K562 (cell line): ENCODE data around the gene ST3GAL5. TPM values are rescaled to one million over a fixed set of nuclear protein-coding genes. Genes with fewer than 3 reads are reported as not detected.

ENCODE experiments used
- ADNP ChIP-seq: fragments of 200-800 bp; sonication (Bioruptor generic); IDR thresholded peaks from 2 replicates; pipeline ENCODE4 v1.6.1; 2016; ENCODE audit warnings: missing genetic modification characterization, missing compliant biosample characterization
- ETV1 ChIP-seq: fragments of 450-650 bp; conservative IDR thresholded peaks from 2 replicates; pipeline ENCODE4 v1.6.1; 2016; ENCODE audit warnings: missing genetic modification characterization, control low read depth, low read depth, missing compliant biosample characterization
- GABPA ChIP-seq: fragments of 200-800 bp; sonication (Bioruptor generic); conservative IDR thresholded peaks from 2 replicates; pipeline ENCODE4 v1.6.1; 2016; ENCODE audit warnings: low read depth, missing genetic modification characterization, missing compliant biosample characterization
- SNRNP70 ChIP-seq: fragments of 200-400 bp; formaldehyde crosslinking; optimal IDR thresholded peaks from 2 replicates; pipeline ENCODE3; 2017; ENCODE audit warnings: low read depth, low read length
- ZBTB40 ChIP-seq, 2 experiments: fragments of 450-650 bp in 1 of 2; sonication (generic) in 1 of 2; formaldehyde crosslinking in 1 of 2; IDR thresholded peaks; 2 replicates each; pipeline versions ENCODE4 v1.7.1 to v1.9.0; 2016 to 2022; ENCODE audit warnings: inconsistent platforms in 1 of 2, mild to moderate bottlenecking in 1 of 2, missing genetic modification reagents in 1 of 2
- ZNF740 ChIP-seq, 3 experiments: fragments of 200-800 bp in 1 of 3; sonication (Bioruptor generic) in 1 of 3; sonication (generic) in 1 of 3; formaldehyde crosslinking in 1 of 3; IDR thresholded peaks; 2 replicates each; pipeline versions ENCODE4 v1.6.1 to v1.8.0; 2016 to 2022; ENCODE audit warnings: mild to moderate bottlenecking in 2 of 3, missing compliant biosample characterization in 2 of 3, missing genetic modification characterization in 2 of 3, missing genetic modification reagents in 1 of 3
- ZNF778 ChIP-seq: fragments of 450-650 bp; formaldehyde crosslinking; IDR thresholded peaks from 2 replicates; pipeline ENCODE4 v1.4.0; 2020; ENCODE audit warnings: mild to moderate bottlenecking, moderate library complexity
- polyA plus RNA-seq, 8 experiments: library from polyadenylated mRNA; depleted of rRNA in 4 of 8; stranded (reverse) in 5 of 8; unstranded in 3 of 8; fragments of >200 nt; fragmentation: Nextera tagmentation in 2 of 8; fragmentation: Illumina TruSeq in 1 of 8; extraction: Ambion mirVana in 2 of 8; extraction: Trizol in 1 of 8; gene quantifications; 2 replicates each; pipeline versions ENCODE4 v1.2.1 to v1.2.3, GENCODE V29; 2011 to 2014; ENCODE audit warnings: inconsistent platforms in 1 of 8, missing spikeins in 1 of 8
- total RNA-seq, 7 experiments: library from RNA; depleted of rRNA in 6 of 7; stranded (reverse); fragments of >200 nt in 6 of 7; fragmentation: Illumina TruSeq in 2 of 7; extraction: Trizol in 2 of 7; gene quantifications; 2 replicates each; pipeline versions ENCODE4 v1.2.1 to v1.2.3, GENCODE V29; 2011 to 2021; ENCODE audit warnings: low replicate concordance in 1 of 7
- TF ChIP-seq, protein P1 (sequence below): fragments of 450-650 bp; IDR thresholded peaks from 2 replicates; pipeline ENCODE4 v1.6.1; 2017; ENCODE audit warnings: mild to moderate bottlenecking, moderate library complexity
- TF ChIP-seq, protein P2 (sequence below): fragments of 450-650 bp; IDR thresholded peaks from 2 replicates; pipeline ENCODE4 v1.7.0; 2016; ENCODE audit warnings: borderline replicate concordance
- TF ChIP-seq, protein P3 (sequence below): conservative IDR thresholded peaks from 2 replicates; pipeline ENCODE4 v1.6.1; 2011; ENCODE audit warnings: low read depth, mild to moderate bottlenecking, low read length; ENCODE audit not compliant: control insufficient read depth

ST3GAL5 gene
- total and polyA plus RNA-seq, 9 of the 15 experiments (the other 6 are each of a cell fraction or from before 2014, with no cell fraction given), result 1.6 to 10.0 (median 4.2) TPM

DNA sequence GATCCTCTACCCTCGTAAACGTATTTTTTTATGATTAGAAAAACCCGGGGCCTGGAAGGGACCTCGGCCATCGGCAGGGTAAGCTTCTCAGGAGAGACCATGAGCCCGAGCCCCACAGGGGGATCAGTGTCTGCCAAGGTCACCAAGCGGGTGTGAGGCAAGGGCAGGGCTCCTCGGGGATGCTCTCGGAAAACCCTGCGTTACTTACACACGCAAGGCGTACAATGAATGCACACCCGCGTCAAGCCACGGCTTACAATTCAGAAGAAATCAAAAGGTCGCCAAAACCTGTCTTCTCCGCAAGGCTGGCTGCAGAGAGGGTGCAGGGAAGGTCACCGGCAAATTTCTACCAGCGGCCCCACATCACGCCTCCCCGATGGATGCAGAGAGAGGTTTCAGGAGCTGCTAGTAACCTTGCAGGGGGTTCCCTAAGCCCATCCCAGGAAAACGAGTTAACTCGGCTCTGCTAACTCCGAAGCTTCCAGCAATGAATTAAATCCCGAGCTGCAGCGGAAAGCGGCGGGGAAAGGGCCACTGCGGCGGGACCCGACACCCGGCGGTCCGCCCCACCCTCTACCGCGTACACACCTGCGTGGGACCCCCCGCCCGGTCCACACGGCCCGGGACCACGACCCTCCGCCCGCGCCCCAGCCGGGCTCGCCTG, 638 bp downstream of the ST3GAL5 start (continued):
- TF ChIP-seq ZBTB40 (IDR thresholded peaks at IDR 0.05) (0 out of 2 replicates have a peak, but pooled peaks have one; percentile 15), ZBTB40 (CRISPR knock-in tag; IDR thresholded peaks at IDR 0.05) (no peak), ETV1 (tag) (no peak), GABPA (no peak), SNRNP70 (no peak), ADNP (tag) (no peak), ZNF778 (CRISPR knock-in tag) (no peak), ZNF740 (CRISPR knock-in tag; IDR thresholded peaks at IDR 0.05) (no peak), ZNF740 (tag; IDR thresholded peaks at IDR 0.05) (no peak)
- TF ChIP-seq, protein P1, sequence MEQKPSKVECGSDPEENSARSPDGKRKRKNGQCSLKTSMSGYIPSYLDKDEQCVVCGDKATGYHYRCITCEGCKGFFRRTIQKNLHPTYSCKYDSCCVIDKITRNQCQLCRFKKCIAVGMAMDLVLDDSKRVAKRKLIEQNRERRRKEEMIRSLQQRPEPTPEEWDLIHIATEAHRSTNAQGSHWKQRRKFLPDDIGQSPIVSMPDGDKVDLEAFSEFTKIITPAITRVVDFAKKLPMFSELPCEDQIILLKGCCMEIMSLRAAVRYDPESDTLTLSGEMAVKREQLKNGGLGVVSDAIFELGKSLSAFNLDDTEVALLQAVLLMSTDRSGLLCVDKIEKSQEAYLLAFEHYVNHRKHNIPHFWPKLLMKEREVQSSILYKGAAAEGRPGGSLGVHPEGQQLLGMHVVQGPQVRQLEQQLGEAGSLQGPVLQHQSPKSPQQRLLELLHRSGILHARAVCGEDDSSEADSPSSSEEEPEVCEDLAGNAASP, result no peak
- TF ChIP-seq, protein P2, sequence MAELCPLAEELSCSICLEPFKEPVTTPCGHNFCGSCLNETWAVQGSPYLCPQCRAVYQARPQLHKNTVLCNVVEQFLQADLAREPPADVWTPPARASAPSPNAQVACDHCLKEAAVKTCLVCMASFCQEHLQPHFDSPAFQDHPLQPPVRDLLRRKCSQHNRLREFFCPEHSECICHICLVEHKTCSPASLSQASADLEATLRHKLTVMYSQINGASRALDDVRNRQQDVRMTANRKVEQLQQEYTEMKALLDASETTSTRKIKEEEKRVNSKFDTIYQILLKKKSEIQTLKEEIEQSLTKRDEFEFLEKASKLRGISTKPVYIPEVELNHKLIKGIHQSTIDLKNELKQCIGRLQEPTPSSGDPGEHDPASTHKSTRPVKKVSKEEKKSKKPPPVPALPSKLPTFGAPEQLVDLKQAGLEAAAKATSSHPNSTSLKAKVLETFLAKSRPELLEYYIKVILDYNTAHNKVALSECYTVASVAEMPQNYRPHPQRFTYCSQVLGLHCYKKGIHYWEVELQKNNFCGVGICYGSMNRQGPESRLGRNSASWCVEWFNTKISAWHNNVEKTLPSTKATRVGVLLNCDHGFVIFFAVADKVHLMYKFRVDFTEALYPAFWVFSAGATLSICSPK, result no peak
- TF ChIP-seq, protein P3, sequence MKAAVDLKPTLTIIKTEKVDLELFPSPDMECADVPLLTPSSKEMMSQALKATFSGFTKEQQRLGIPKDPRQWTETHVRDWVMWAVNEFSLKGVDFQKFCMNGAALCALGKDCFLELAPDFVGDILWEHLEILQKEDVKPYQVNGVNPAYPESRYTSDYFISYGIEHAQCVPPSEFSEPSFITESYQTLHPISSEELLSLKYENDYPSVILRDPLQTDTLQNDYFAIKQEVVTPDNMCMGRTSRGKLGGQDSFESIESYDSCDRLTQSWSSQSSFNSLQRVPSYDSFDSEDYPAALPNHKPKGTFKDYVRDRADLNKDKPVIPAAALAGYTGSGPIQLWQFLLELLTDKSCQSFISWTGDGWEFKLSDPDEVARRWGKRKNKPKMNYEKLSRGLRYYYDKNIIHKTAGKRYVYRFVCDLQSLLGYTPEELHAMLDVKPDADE, result 0 out of 2 replicates have a peak, but pooled peaks have one; percentile 7
